ENCODE data around the gene DEFB132. TPM values are rescaled to one million over a fixed set of nuclear protein-coding genes. Genes with fewer than 3 reads are reported as not detected.
A peak's percentile ranks its signal among the peaks of the same experiment; 100 is the strongest.

DEFB132 gene
- total and polyA plus RNA-seq, 2 of the 8 experiments (the other 6 are each of a cell fraction or from before 2014, with no cell fraction given), result not detected

DNA sequence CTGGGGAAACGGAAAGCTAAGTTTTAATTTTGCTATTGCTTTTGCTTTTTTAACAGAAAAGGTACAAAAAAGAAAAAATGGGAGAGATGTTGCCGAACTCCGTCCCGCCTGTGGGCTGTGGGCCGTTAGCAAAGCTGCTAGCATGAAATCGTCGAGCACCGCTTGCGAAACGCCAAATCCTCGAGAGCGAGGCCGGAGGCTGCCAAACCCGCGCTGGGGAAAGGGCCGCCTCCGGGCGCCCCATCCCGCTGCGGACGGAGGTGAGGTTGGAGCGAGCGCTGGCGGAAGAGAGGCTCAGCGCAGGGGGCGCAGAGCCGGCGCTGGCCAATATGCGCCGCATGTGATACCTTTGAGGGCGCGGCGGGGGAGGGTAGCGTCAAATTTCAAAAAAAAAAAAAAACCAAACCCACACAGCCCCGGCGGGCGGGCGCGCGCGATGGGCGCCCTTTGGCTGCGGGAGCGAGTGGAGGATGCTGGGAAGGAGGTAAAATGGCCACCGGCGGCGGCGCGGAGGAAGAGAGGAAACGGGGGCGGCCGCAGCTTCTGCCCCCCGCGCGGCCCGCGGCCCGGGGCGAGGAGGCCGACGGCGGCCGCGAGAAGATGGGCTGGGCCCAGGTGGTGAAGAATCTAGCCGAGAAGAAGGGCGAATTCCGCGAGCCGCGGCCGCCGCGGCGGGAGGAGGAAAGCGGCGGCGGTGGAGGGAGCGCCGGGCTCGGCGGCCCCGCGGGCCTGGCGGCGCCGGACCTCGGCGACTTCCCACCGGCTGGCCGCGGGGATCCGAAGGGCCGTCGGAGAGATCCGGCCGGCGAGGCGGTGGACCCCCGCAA, 39.8 kb downstream of the DEFB132 start, which contains the start of gene ZCCHC3 (continued):
- TF ChIP-seq RBBP5 (IDR thresholded peaks at IDR 0.05; ENCODE audit: borderline replicate concordance, low read depth, low read length) (peak; percentile 80; the same call in 1 of the 2 replicates), CREB1 (IDR thresholded peaks at IDR 0.05) (peak; percentile 78), TAF7 (optimal IDR thresholded peaks at IDR 0.05; ENCODE audit: borderline replicate concordance, low read depth, low read length) (peak; percentile 95), GTF2F1 (IDR thresholded peaks at IDR 0.05; ENCODE audit: borderline replicate concordance, low read depth, low read length) (peak; percentile 84; the same call in 1 of the 2 replicates), GABPA (IDR thresholded peaks at IDR 0.05; ENCODE audit: borderline replicate concordance, insufficient read depth, low read length) (no peak; the same call in 1 of the 2 replicates), SP2 (IDR thresholded peaks at IDR 0.05; ENCODE audit: low read length) (no peak), CBX5 (IDR thresholded peaks at IDR 0.05; ENCODE audit: low read depth, low read length) (no peak)
- TF ChIP-seq, protein P1, sequence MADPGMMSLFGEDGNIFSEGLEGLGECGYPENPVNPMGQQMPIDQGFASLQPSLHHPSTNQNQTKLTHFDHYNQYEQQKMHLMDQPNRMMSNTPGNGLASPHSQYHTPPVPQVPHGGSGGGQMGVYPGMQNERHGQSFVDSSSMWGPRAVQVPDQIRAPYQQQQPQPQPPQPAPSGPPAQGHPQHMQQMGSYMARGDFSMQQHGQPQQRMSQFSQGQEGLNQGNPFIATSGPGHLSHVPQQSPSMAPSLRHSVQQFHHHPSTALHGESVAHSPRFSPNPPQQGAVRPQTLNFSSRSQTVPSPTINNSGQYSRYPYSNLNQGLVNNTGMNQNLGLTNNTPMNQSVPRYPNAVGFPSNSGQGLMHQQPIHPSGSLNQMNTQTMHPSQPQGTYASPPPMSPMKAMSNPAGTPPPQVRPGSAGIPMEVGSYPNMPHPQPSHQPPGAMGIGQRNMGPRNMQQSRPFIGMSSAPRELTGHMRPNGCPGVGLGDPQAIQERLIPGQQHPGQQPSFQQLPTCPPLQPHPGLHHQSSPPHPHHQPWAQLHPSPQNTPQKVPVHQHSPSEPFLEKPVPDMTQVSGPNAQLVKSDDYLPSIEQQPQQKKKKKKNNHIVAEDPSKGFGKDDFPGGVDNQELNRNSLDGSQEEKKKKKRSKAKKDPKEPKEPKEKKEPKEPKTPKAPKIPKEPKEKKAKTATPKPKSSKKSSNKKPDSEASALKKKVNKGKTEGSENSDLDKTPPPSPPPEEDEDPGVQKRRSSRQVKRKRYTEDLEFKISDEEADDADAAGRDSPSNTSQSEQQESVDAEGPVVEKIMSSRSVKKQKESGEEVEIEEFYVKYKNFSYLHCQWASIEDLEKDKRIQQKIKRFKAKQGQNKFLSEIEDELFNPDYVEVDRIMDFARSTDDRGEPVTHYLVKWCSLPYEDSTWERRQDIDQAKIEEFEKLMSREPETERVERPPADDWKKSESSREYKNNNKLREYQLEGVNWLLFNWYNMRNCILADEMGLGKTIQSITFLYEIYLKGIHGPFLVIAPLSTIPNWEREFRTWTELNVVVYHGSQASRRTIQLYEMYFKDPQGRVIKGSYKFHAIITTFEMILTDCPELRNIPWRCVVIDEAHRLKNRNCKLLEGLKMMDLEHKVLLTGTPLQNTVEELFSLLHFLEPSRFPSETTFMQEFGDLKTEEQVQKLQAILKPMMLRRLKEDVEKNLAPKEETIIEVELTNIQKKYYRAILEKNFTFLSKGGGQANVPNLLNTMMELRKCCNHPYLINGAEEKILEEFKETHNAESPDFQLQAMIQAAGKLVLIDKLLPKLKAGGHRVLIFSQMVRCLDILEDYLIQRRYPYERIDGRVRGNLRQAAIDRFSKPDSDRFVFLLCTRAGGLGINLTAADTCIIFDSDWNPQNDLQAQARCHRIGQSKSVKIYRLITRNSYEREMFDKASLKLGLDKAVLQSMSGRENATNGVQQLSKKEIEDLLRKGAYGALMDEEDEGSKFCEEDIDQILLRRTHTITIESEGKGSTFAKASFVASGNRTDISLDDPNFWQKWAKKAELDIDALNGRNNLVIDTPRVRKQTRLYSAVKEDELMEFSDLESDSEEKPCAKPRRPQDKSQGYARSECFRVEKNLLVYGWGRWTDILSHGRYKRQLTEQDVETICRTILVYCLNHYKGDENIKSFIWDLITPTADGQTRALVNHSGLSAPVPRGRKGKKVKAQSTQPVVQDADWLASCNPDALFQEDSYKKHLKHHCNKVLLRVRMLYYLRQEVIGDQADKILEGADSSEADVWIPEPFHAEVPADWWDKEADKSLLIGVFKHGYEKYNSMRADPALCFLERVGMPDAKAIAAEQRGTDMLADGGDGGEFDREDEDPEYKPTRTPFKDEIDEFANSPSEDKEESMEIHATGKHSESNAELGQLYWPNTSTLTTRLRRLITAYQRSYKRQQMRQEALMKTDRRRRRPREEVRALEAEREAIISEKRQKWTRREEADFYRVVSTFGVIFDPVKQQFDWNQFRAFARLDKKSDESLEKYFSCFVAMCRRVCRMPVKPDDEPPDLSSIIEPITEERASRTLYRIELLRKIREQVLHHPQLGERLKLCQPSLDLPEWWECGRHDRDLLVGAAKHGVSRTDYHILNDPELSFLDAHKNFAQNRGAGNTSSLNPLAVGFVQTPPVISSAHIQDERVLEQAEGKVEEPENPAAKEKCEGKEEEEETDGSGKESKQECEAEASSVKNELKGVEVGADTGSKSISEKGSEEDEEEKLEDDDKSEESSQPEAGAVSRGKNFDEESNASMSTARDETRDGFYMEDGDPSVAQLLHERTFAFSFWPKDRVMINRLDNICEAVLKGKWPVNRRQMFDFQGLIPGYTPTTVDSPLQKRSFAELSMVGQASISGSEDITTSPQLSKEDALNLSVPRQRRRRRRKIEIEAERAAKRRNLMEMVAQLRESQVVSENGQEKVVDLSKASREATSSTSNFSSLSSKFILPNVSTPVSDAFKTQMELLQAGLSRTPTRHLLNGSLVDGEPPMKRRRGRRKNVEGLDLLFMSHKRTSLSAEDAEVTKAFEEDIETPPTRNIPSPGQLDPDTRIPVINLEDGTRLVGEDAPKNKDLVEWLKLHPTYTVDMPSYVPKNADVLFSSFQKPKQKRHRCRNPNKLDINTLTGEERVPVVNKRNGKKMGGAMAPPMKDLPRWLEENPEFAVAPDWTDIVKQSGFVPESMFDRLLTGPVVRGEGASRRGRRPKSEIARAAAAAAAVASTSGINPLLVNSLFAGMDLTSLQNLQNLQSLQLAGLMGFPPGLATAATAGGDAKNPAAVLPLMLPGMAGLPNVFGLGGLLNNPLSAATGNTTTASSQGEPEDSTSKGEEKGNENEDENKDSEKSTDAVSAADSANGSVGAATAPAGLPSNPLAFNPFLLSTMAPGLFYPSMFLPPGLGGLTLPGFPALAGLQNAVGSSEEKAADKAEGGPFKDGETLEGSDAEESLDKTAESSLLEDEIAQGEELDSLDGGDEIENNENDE (IDR thresholded peaks at IDR 0.05; ENCODE audit: insufficient replicate concordance, low read length), result no peak
- TF ChIP-seq, protein P2, sequence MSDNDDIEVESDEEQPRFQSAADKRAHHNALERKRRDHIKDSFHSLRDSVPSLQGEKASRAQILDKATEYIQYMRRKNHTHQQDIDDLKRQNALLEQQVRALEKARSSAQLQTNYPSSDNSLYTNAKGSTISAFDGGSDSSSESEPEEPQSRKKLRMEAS (IDR thresholded peaks at IDR 0.05), result peak; percentile 91
